ENCODE data around the gene C1QTNF6.

C1QTNF6 gene

DNA sequence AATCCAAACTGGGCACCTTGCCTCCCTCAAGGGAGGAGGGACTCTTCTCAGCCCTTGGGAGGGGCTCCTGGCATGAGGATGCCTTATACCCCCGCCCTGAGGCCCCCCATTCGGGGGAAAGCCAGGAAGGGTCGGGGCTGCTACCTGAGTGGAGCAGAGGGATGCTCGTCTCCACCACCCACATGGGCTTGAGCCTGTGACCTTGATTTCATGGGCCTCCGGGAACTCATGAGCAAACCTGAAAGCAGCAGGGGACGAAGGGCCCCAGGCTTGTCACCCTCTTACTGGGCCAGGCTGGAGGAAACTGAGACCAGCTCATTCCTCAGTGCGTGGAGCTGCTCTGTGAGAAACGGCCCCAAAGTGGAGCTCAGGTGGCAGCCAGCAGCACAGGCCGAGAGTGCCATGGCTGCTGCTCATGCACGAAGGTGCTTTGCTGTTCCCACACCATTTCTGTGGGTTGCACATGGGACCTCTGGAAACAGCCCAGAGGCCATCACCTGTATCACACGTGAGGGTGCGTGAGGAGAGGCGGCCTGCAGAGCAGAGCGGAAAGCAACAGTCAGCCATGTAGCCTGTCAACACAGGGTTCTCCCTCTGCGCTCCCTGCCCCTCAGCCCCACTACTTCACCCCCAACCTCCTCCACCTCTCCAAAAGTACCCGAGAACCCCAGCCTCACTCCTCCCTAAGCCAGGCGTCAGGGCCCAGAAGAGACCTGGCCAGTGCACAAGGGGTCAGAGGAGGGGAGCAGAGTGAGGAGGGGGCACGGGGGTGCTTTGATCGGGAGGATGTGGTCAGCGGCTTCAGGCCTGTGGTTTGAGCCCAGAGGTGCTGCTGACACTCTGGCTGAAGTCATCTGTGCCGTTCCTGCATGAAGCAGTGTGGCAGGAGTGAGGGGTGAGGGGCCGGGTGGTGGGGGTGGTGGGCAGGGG, 24.2 kb downstream of the C1QTNF6 start:
- ChIA-PET CTCF (interaction anchor here (0.6 to 8.9 kb wide), 13 partner anchors 9 to 142 kb away, joined by 3 to 83 read pairs (median 4); partner anchors contain the start of genes C1QTNF6 and IL2RB), POLR2A (interaction anchor here (0.5 to 3.4 kb wide), 5 partner anchors 11 to 241 kb away, joined by 4 to 16 read pairs (median 5); partner anchors contain the start of gene IL2RB)
- DNase-seq (ENCODE audit: extremely low spot score) = peak; percentile 82
- TF ChIP-seq, protein P1, sequence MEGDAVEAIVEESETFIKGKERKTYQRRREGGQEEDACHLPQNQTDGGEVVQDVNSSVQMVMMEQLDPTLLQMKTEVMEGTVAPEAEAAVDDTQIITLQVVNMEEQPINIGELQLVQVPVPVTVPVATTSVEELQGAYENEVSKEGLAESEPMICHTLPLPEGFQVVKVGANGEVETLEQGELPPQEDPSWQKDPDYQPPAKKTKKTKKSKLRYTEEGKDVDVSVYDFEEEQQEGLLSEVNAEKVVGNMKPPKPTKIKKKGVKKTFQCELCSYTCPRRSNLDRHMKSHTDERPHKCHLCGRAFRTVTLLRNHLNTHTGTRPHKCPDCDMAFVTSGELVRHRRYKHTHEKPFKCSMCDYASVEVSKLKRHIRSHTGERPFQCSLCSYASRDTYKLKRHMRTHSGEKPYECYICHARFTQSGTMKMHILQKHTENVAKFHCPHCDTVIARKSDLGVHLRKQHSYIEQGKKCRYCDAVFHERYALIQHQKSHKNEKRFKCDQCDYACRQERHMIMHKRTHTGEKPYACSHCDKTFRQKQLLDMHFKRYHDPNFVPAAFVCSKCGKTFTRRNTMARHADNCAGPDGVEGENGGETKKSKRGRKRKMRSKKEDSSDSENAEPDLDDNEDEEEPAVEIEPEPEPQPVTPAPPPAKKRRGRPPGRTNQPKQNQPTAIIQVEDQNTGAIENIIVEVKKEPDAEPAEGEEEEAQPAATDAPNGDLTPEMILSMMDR (IDR thresholded peaks at IDR 0.05; ENCODE audit: control extremely low read depth, extremely low read depth, low read depth, missing control alignments) = no peak

DNA sequence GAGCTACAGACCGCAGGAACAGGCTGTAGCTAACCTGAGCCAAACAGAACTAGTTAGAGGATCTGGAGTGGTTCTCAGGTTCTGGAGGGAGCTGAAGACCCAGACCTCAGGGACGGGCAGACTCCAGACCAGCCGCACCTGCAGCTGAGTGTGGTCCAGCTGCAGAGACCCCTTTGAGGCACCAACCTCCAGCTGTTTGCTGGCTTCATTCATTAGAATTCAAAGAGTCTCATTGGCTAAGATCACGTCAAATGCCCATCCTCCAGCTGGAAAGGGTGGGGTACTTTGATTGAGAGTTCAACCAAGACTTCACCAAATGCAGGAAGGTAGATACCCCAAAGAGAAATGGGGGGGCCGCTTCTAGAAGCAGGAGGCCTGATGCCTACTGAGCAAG, 25.0 kb downstream of the C1QTNF6 start:
- ChIA-PET POLR2A (interaction anchor here (0.5 to 3.4 kb wide), 4 partner anchors 10 to 34 kb away, joined by 4 to 16 read pairs (median 6); partner anchors contain the start of gene IL2RB), CTCF (interaction anchor here (0.6 to 8.9 kb wide), 12 partner anchors 9 to 143 kb away, joined by 3 to 83 read pairs (median 4); partner anchors contain the start of genes C1QTNF6 and IL2RB)
- DNase-seq (ENCODE audit: extremely low spot score) = no peak
- TF ChIP-seq, protein P1 (IDR thresholded peaks at IDR 0.05; ENCODE audit: control extremely low read depth, extremely low read depth, low read depth, missing control alignments) = no peak

DNA sequence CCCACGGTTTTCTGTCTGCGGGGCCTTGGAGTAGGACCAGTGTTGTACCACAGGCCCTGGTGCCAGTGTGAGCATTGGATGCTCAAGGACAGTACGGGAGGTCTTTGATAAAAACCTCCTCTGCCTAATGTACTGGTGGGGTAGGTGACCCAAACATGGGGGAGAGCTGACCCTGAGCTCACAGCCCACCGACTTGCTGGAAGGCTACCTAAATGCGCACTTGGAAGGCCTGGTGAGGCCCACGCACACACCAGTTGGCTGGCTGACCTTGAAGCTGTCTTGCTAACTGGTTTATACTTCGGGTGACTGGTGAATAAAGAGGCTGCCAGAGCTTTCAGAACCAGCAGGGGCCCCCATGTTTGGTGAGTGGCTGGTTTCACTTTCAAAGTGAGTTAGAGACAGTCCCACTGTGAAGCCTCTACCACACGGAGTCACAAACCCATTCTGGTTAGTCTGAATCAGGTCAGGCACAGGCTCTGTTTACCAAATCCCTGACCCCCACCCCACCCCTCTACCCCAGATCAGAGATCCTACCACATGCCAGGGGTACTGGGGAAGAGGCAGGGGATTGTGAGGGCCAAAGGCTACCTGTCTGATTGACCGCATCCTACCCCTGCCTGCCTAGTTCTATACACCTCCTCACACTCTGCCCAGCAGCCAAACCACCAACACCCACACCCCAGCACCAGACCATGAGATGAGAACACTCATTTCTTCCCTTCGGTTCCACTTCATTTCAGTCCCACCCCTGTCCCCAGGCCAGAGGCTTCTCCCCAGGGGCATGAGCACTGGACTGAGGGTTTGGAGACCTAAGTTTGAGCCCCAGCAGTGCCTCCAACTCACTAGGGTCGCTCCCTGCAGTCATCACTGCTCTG, 25.6 kb downstream of the C1QTNF6 start:
- ChIA-PET CTCF (interaction anchor here (0.6 to 8.9 kb wide), 16 partner anchors 10 to 143 kb away, joined by 3 to 83 read pairs (median 5); partner anchors contain the start of genes C1QTNF6 and IL2RB), POLR2A (interaction anchor here (0.6 to 3.4 kb wide), 4 partner anchors 10 to 43 kb away, joined by 5 to 16 read pairs (median 6); partner anchors contain the start of gene IL2RB)
- DNase-seq (ENCODE audit: extremely low spot score) = peak; percentile 88
- TF ChIP-seq, protein P1 (IDR thresholded peaks at IDR 0.05; ENCODE audit: control extremely low read depth, extremely low read depth, low read depth, missing control alignments) = peak; percentile 7

DNA sequence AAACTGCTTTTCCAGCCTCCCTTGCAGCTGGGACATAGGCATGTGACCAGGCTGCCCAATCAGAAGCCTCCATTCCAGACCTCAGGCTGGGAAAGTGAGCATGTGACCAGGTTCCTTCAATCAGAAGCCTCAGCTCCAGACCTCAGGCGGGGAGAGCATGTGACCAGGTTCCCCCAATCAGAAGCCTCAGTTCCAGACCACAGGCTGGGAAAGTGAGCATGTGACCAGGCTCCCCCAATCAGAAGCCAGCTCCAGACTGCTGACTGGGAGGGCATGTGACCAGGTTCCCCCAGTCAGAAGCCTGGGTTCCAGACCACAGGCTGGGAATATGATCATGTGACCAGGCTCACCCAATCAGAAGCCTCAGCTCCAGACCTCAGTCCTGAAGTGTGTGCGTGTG, 26.6 kb downstream of the C1QTNF6 start:
- DNase-seq (ENCODE audit: extremely low spot score) = no peak
- TF ChIP-seq, protein P1 (IDR thresholded peaks at IDR 0.05; ENCODE audit: control extremely low read depth, extremely low read depth, low read depth, missing control alignments) = no peak
- ChIA-PET CTCF (interaction anchor here (1.0 to 8.9 kb wide), 6 partner anchors 11 to 54 kb away, joined by 3 to 83 read pairs (median 6); partner anchors contain the start of gene IL2RB), POLR2A (no interaction called here)

DNA sequence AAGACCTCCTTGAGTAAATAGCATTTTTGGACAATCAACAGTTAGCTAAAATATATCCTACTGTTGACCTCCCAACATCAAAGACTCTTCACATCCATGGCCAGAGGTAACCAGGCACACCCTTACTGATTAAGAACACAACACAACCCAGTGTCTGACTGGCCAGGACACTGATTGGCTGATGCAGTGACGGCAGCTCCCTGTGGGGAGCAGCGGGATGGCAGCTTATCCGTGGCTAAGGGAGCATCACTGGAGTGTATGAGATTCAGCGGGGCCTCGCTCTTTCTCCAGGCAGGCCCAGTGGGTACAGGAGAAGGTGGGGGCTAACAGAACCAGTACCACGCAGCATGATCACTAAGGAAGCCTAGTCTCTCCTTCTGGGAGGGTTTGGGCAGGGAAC, 28.0 kb downstream of the C1QTNF6 start:
- TF ChIP-seq, protein P1 (IDR thresholded peaks at IDR 0.05; ENCODE audit: control extremely low read depth, extremely low read depth, low read depth, missing control alignments) = no peak
- ChIA-PET CTCF (interaction anchor here (4.5 to 8.9 kb wide), 2 partner anchors 10 to 39 kb away, joined by 53 to 83 read pairs; partner anchors contain the start of gene IL2RB), POLR2A (interaction anchor here (0.6 to 0.7 kb wide), 2 partner anchors 37 to 85 kb away, joined by 4 read pairs; no protein-coding TSS in a partner anchor)
- no peak for DNase-seq (ENCODE audit: extremely low spot score)

DNA sequence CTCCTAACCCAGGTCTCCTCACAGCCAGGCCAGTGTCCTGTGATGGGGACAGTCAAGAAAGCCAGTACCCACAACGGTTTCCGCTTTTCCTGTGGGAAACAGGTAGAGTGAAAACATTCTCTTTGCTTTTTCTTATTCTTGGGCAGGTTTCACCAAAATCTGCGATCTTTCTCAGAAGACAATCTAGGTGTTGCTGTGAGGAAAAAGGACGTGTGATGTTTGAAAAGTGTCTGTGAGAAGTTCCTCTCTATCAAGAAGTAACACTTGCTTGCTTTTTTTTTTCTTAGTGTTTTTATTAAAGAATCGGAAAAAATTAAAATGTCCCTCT, 29.1 kb downstream of the C1QTNF6 start:
- ChIA-PET POLR2A (no interaction called here), CTCF (no interaction called here)
- no peak for DNase-seq (ENCODE audit: extremely low spot score)
- TF ChIP-seq, protein P1 (IDR thresholded peaks at IDR 0.05; ENCODE audit: control extremely low read depth, extremely low read depth, low read depth, missing control alignments) = no peak

All from GM10248 (cell line).